ENCODE data around the gene MCUB. TPM values are rescaled to one million over a fixed set of nuclear protein-coding genes. Genes with fewer than 3 reads are reported as not detected.

The MCUB gene
- total and polyA plus RNA-seq, 9 of the 15 experiments (the other 6 are each of a cell fraction or from before 2014, with no cell fraction given), result 1.4 to 21.5 (median 5.4) TPM

DNA sequence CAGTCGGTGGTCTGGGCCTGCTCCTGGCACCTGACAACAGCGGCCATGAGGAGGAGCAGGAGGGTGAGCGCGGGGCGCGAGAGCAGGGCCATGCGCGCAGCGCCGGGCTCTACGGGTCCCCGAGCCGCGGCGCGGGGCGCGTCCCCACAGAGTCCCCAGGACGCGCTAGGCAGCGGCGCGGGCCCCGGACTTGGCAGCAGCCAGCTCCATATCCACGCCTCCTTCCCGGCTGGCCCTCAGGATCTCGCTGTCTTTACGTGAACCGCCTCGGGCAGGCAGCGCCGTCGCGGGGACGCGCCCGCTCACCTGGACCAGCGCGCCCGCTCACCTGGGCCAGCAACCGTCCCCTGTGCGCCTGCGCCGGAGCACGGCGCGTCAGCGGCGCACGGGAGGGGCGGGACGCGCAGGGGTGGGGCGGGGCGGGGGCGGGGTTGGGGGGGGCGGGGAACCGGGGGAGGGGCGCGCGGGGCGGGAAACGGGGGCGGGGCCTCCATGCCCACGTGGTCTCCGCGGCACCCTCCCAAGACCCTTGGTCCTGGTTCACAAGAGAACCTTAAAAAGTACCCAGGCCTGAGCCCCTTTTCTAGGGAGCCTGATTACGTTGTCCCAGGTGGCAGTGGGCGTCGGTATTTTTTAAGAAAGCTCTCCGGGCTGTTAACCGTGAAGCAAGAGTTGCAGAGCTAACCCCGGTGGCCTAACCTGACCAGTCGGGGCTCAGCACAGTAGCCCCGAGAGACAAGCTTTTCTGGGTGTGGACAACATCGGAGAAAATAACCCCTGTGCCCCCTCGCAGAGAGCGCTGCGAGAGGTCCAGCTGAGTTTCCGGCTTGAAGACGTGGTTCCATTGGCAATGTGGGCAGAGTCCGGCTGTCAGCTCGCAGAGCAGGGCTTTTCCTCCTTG lies 169.9 kb downstream of the MCUB start, which contains the start of gene PLA2G12A (continued):
- TF ChIP-seq DMBX1 (CRISPR knock-in tag; IDR thresholded peaks at IDR 0.05; ENCODE audit: borderline replicate concordance) (0 out of 2 replicates have a peak, but pooled peaks have one; percentile 13), NEUROD1 (IDR thresholded peaks at IDR 0.05; ENCODE audit: borderline replicate concordance, low read depth, low read length, partially characterized antibody) (peak; percentile 43), NKRF (IDR thresholded peaks at IDR 0.05; ENCODE audit: borderline replicate concordance) (peak; percentile 79; the same call in 1 of the 2 replicates), POLR2AphosphoS5 (IDR thresholded peaks at IDR 0.05; ENCODE audit: control insufficient read depth, insufficient read depth, low read depth, low read length) (0 out of 2 replicates have a peak, but pooled peaks have one; percentile 22), CREB3L1 (IDR thresholded peaks at IDR 0.05; ENCODE audit: borderline replicate concordance, low read depth) (0 out of 2 replicates have a peak, but pooled peaks have one; percentile 21), ZBTB9 (CRISPR knock-in tag; IDR thresholded peaks at IDR 0.05) (peak; percentile 68), EGR1 (conservative IDR thresholded peaks at IDR 0.05) (0 out of 2 replicates have a peak, but pooled peaks have one; percentile 14), CBX5 (IDR thresholded peaks at IDR 0.05; ENCODE audit: borderline replicate concordance, low read depth) (peak; percentile 14; the same call in 1 of the 2 replicates), BRD4 (IDR thresholded peaks at IDR 0.05) (0 out of 2 replicates have a peak, but pooled peaks have one; percentile 9), MCM7 (IDR thresholded peaks at IDR 0.05) (no peak), USF2 (CRISPR knock-in tag; IDR thresholded peaks at IDR 0.05) (peak; percentile 83), HIVEP1 (CRISPR knock-in tag; IDR thresholded peaks at IDR 0.05) (no peak), HNRNPLL (IDR thresholded peaks at IDR 0.05; ENCODE audit: low read depth, low read length, poor library complexity, severe bottlenecking) (peak; percentile 79), SAFB (IDR thresholded peaks at IDR 0.05; ENCODE audit: borderline replicate concordance, low read depth, low read length) (0 out of 2 replicates have a peak, but pooled peaks have one; percentile 40), NCOA1 (IDR thresholded peaks at IDR 0.05; ENCODE audit: low read depth) (0 out of 2 replicates have a peak, but pooled peaks have one; percentile 32), ZNF444 (CRISPR knock-in tag; IDR thresholded peaks at IDR 0.05) (no peak), EP400 (IDR thresholded peaks at IDR 0.05) (peak; percentile 12; the same call in 1 of the 2 replicates), UBTF (IDR thresholded peaks at IDR 0.05; ENCODE audit: borderline replicate concordance in 1 of 2, low read depth in 2 of 2, low read length in 2 of 2) (peak in 1 of 2 experiments; percentile 51; a peak in 1 of 4 replicates)
